SK-N-SH (cell line): Measurements from ENCODE around the gene TRIM67. TPM values are rescaled to one million over a fixed set of nuclear protein-coding genes. Genes with fewer than 3 reads are reported as not detected.

Experiments
- CTCF ChIA-PET: fragments of 300-600, 350-600 bp; formaldehyde crosslinking; extraction: SDS; loops from one replicate; lab custom pipeline; 2021; lab: Yijun Ruan, JAX
- POLR2A ChIA-PET: fragments of 350-600 bp; sonication (Branson Sonifier 250); formaldehyde crosslinking; extraction: SDS; loops from one replicate; lab custom pipeline; 2020; ENCODE audit warnings: antibody characterized with exemption, inconsistent platforms; lab: Yijun Ruan, JAX
- DNase-seq: peaks from one replicate; pipeline ENCODE4 v3.0.0; 2012
- H2AFZ ChIP-seq: fragments of 200-600 bp; sonication (generic); 2 replicates; pipeline ENCODE4 v1.8.1; 2016; ENCODE audit warnings: antibody characterized with exemption, mild to moderate bottlenecking, low read depth
- H3F3A ChIP-seq: fragments of 200-600 bp; sonication (generic); replicated peaks from 2 replicates; pipeline ENCODE3; 2016; ENCODE audit warnings: antibody characterized with exemption, mild to moderate bottlenecking; ENCODE audit not compliant: insufficient read depth
- H3K27ac ChIP-seq, 2 experiments: fragments of 200-500 bp in 1 of 2; fragments of 200-600 bp in 1 of 2; sonication (Bioruptor generic) in 1 of 2; sonication (generic), shearing (Covaris generic) in 1 of 2; 2 replicates each; pipeline versions ENCODE4 v1.5.1 to v1.6.1; 2014 to 2016; ENCODE audit warnings: low read depth in 2 of 2, inconsistent platforms in 1 of 2, low read length in 1 of 2, mild to moderate bottlenecking in 1 of 2, mixed read lengths in 1 of 2
- H3K27me3 ChIP-seq: fragments of 200-600 bp; sonication (generic), shearing (Covaris generic); 2 replicates; pipeline ENCODE4 v1.6.1; 2016; ENCODE audit warnings: mixed run types; ENCODE audit not compliant: insufficient read depth
- H3K36me3 ChIP-seq, 2 experiments: fragments of 200-500 bp in 1 of 2; fragments of 200-600 bp in 1 of 2; sonication (Bioruptor generic) in 1 of 2; sonication (generic) in 1 of 2; replicated peaks in 1 of 2; 2 replicates each; pipeline versions ENCODE3 to v1.5.1; 2014 to 2016; ENCODE audit warnings: low read length in 1 of 2, mild to moderate bottlenecking in 1 of 2; ENCODE audit not compliant: insufficient read depth in 2 of 2, control insufficient read depth in 1 of 2
- H3K4me1 ChIP-seq, 2 experiments: fragments of 200-500 bp in 1 of 2; fragments of 200-600 bp in 1 of 2; sonication (Bioruptor generic) in 1 of 2; sonication (generic), shearing (Covaris generic) in 1 of 2; 2 replicates each; pipeline versions ENCODE4 v1.5.1 to v1.6.1; 2014 to 2016; ENCODE audit warnings: low read depth in 1 of 2, low read length in 1 of 2, mixed run types in 1 of 2; ENCODE audit not compliant: insufficient read depth in 2 of 2, control insufficient read depth in 1 of 2
- H3K4me2 ChIP-seq: fragments of 200-600 bp; sonication (generic), shearing (Covaris generic); 2 replicates; pipeline ENCODE4 v1.6.1; 2017; ENCODE audit warnings: mixed run types
- H3K4me3 ChIP-seq, 2 experiments: fragments of 200-500 bp in 1 of 2; fragments of 200-600 bp in 1 of 2; sonication (Bioruptor generic) in 1 of 2; sonication (generic), shearing (Covaris generic) in 1 of 2; 2 replicates each; pipeline versions ENCODE4 v1.5.1 to v1.8.1; 2014 to 2016; ENCODE audit warnings: low read depth in 2 of 2, inconsistent platforms in 1 of 2, low read length in 1 of 2, mild to moderate bottlenecking in 1 of 2, mixed read lengths in 1 of 2, moderate library complexity in 1 of 2
- H3K79me2 ChIP-seq: fragments of 200-600 bp; sonication (generic); 2 replicates; pipeline ENCODE4 v1.8.1; 2017; ENCODE audit warnings: mild to moderate bottlenecking; ENCODE audit not compliant: insufficient read depth
- H3K9ac ChIP-seq: fragments of 200-600 bp; sonication (generic); 2 replicates; pipeline ENCODE4 v1.6.1; 2017; ENCODE audit warnings: mixed run types
- H3K9me2 ChIP-seq: fragments of 200-600 bp; sonication (generic); 2 replicates; pipeline ENCODE4 v1.6.1; 2017; ENCODE audit warnings: mixed run types
- H3K9me3 ChIP-seq: fragments of 200-600 bp; sonication (generic); 2 replicates; pipeline ENCODE4 v1.6.1; 2017; ENCODE audit warnings: mixed run types, mild to moderate bottlenecking, moderate library complexity
- H4K20me1 ChIP-seq: fragments of 200-600 bp; sonication (generic); 2 replicates; pipeline ENCODE4 v1.6.1; 2017; ENCODE audit warnings: mild to moderate bottlenecking, mixed run types; ENCODE audit not compliant: insufficient read depth
- CHD2 ChIP-seq: fragments of 150-350 bp; IDR thresholded peaks from 2 replicates; pipeline ENCODE4 v1.6.1; 2018; ENCODE audit warnings: low read length; ENCODE audit not compliant: partially characterized antibody
- ELF1 ChIP-seq: IDR thresholded peaks from 2 replicates; pipeline ENCODE4 v1.4.0; 2012
- EP300 ChIP-seq, 2 experiments: IDR thresholded peaks; 2 replicates each; pipeline versions ENCODE4 v1.4.0 to v1.6.1; 2012; ENCODE audit warnings: borderline replicate concordance in 1 of 2, low read depth in 1 of 2, low read length in 1 of 2
- EZH2phosphoT487 ChIP-seq: fragments of 200-600 bp; sonication (generic); IDR thresholded peaks from 2 replicates; pipeline ENCODE4 v1.6.1; 2017; ENCODE audit warnings: low read depth, mixed run types, mild to moderate bottlenecking, antibody characterized with exemption, moderate library complexity, borderline replicate concordance
- FOXJ3 ChIP-seq: sonication (generic); formaldehyde crosslinking; IDR thresholded peaks from 2 replicates; pipeline ENCODE4 v1.5.1; 2020; ENCODE audit warnings: mild to moderate bottlenecking, missing genetic modification reagents
- FOXM1 ChIP-seq: IDR thresholded peaks from 2 replicates; pipeline ENCODE4 v1.4.0; 2012; ENCODE audit warnings: low read depth, mild to moderate bottlenecking
- GABPA ChIP-seq: IDR thresholded peaks from 2 replicates; pipeline ENCODE4 v1.4.0; 2012; ENCODE audit warnings: low read depth, mild to moderate bottlenecking
- GATA2 ChIP-seq: sonication (generic); formaldehyde crosslinking; IDR thresholded peaks from 2 replicates; pipeline ENCODE4 v1.5.0; 2020; ENCODE audit warnings: mild to moderate bottlenecking, missing genetic modification reagents
- MAX ChIP-seq: IDR thresholded peaks from 2 replicates; pipeline ENCODE4 v1.4.0; 2012; ENCODE audit warnings: low read depth
- NFIC ChIP-seq: IDR thresholded peaks from 2 replicates; pipeline ENCODE4 v1.4.0; 2012; ENCODE audit warnings: borderline replicate concordance
- NRF1 ChIP-seq: IDR thresholded peaks from 2 replicates; pipeline ENCODE4 v1.6.1; 2012; ENCODE audit warnings: low read depth, mild to moderate bottlenecking, low read length
- RAD21 ChIP-seq: IDR thresholded peaks from 2 replicates; pipeline ENCODE4 v1.6.1; 2012; ENCODE audit warnings: mild to moderate bottlenecking, low read length
- RCOR1 ChIP-seq: fragments of 150-350 bp; IDR thresholded peaks from 2 replicates; pipeline ENCODE4 v1.6.1; 2017; ENCODE audit warnings: antibody characterized with exemption, low read length
- REST ChIP-seq: IDR thresholded peaks from 2 replicates; pipeline ENCODE4 v1.6.1; 2012; ENCODE audit warnings: mild to moderate bottlenecking, low read depth, low read length, moderate library complexity
- RFX5 ChIP-seq: IDR thresholded peaks from 2 replicates; pipeline ENCODE4 v1.6.1; 2012; ENCODE audit warnings: mild to moderate bottlenecking, improper control_type of control experiment, low read length
- SIN3A ChIP-seq: IDR thresholded peaks from 2 replicates; pipeline ENCODE4 v1.6.1; 2012; ENCODE audit warnings: low read depth, mild to moderate bottlenecking, low read length, moderate library complexity, borderline replicate concordance
- TAF1 ChIP-seq: IDR thresholded peaks from 2 replicates; pipeline ENCODE4 v1.6.1; 2012; ENCODE audit warnings: low read depth, mild to moderate bottlenecking, low read length, moderate library complexity, borderline replicate concordance
- TCF12 ChIP-seq: IDR thresholded peaks from 2 replicates; pipeline ENCODE4 v1.4.0; 2012
- TEAD4 ChIP-seq: IDR thresholded peaks from 2 replicates; pipeline ENCODE4 v1.4.0; 2012; ENCODE audit warnings: mild to moderate bottlenecking, borderline replicate concordance; ENCODE audit not compliant: insufficient read depth
- USF2 ChIP-seq: fragments of 150-350 bp; IDR thresholded peaks from 2 replicates; pipeline ENCODE4 v1.6.1; 2017; ENCODE audit warnings: antibody characterized with exemption, low read length, low read depth, borderline replicate concordance
- WGBS: methylation state at CpG from one replicate; pipeline ENCODE4 v1.1.6; 2017; ENCODE audit warnings: low lambda C conversion rate; 5-methylcytosine and 5-hydroxymethylcytosine counted together
- polyA plus RNA-seq, 3 experiments: library from polyadenylated mRNA; depleted of rRNA; stranded (reverse); fragments of >200 nt; gene quantifications; 2 replicates each; pipeline ENCODE4 v1.2.3, GENCODE V29; 2012

Gene TRIM67
- polyA plus RNA-seq, 1 of the 3 experiments (the other 2 are of a cell fraction), result not detected

GRCh38 chr1:231252336-231252735 is 90.5 kb downstream of the TRIM67 start:
- whole genome bisulfite sequencing, result 88% methylated on average over 3 of the region's 3 CpGs
- Histone ChIP-seq H3K9ac (no peak overlapping the region), H3K9me3 (no peaks in the 10 kb centered on the region), H3F3A (no peaks in the 10 kb centered on the region)
- TF ChIP-seq ELF1, result no peak
- TF ChIP-seq GATA2 (CRISPR knock-in tag), result no peak
- TF ChIP-seq TEAD4, result no peak
- TF ChIP-seq CHD2, result no peak
- no peak for TF ChIP-seq REST
- TF ChIP-seq SIN3A, result no peak
- TF ChIP-seq GABPA, result no peak
- no peak for TF ChIP-seq FOXJ3
- no peak for TF ChIP-seq TAF1
- TF ChIP-seq NFIC, result no peak
- no peak for TF ChIP-seq RFX5
- TF ChIP-seq EP300 (IDR thresholded peaks at IDR 0.05; ENCODE audit: borderline replicate concordance in 1 of 2, low read depth in 1 of 2, low read length in 1 of 2), result no peak
- TF ChIP-seq, all 33 proteins: peak for 0
- Histone ChIP-seq H4K20me1 (no peaks in the 10 kb centered on the region), H3K4me1 (no peaks in the 10 kb centered on the region), H3K4me3 (no peak overlapping the region), H3K9me2 (no peaks in the 10 kb centered on the region), H3K27me3 (no peaks in the 10 kb centered on the region), H3K4me2 (no peak overlapping the region), H3K27ac (no peak overlapping the region), H2AFZ (no peak overlapping the region), H3K79me2 (peaks cover 23% of the 10 kb centered on the region; the same call in 1 of the 2 replicates), H3K36me3 (peaks cover 25 to 27% of the 10 kb centered on the region in 2 experiments)
- POLR2A ChIA-PET, result no interaction called here
- CTCF ChIA-PET, result no interaction called here
- DNase-seq, result no peak

- H4K20me1 ChIP-seq, result no peaks in the 10 kb centered on the region
- no peaks in the 10 kb centered on the region for H3K9me2 ChIP-seq
- H2AFZ ChIP-seq, result no peak overlapping the region
- TF ChIP-seq NRF1, result no peak
- no peak for TF ChIP-seq RAD21
- TF ChIP-seq REST, result no peak
- TF ChIP-seq FOXM1, result no peak
- no peak for TF ChIP-seq EZH2phosphoT487
- no peak for TF ChIP-seq RFX5
- no peak for TF ChIP-seq USF2
- no peak for TF ChIP-seq RCOR1
- no peak for TF ChIP-seq MAX
- TF ChIP-seq NFIC, result no peak
- no peak for TF ChIP-seq ELF1
- TF ChIP-seq TCF12, result no peak
- no peak for TF ChIP-seq TEAD4
- ChIA-PET CTCF (no interaction called here), POLR2A (no interaction called here)
- no peaks in the 10 kb centered on the region for H3K79me2 ChIP-seq
- H3K9ac ChIP-seq, result no peak overlapping the region
- 83% methylated on average over 4 of the region's 4 CpGs for WGBS
- H3K9me3 ChIP-seq, result no peaks in the 10 kb centered on the region
- no peak overlapping the region for H3K4me2 ChIP-seq
- H3F3A ChIP-seq, result no peaks in the 10 kb centered on the region
- H3K36me3 ChIP-seq, result peaks cover 69 to 73% of the 10 kb centered on the region in 2 experiments
- no peak overlapping the region for H3K27ac ChIP-seq
- H3K4me3 ChIP-seq, result no peak overlapping the region
- no peaks in the 10 kb centered on the region for H3K4me1 ChIP-seq
- H3K27me3 ChIP-seq, result no peaks in the 10 kb centered on the region
- no peak for DNase-seq
Observed at GRCh38 chr1:231260351-231260750, 98.5 kb downstream of the TRIM67 start.
